HG03439 (cell line): ENCODE measurements around the gene MRPL39.

Experiments used
- ATAC-seq: cut with Tn5 transposase; IDR thresholded peaks from one replicate; pipeline ENCODE4 v1.9.1; 2021; ENCODE audit warnings: mild to moderate bottlenecking, moderate library complexity; ENCODE audit not compliant: unreplicated experiment

MRPL39 gene

GRCh38 chr21:25569711-25570110 is 37.6 kb downstream of the MRPL39 start:
- ATAC-seq = no peak

- no peak for ATAC-seq
These were observed 38.2 kb downstream of the MRPL39 start for GRCh38 chr21:25569084-25569483.

- no peak for ATAC-seq
These were observed 39.0 kb downstream of the MRPL39 start for GRCh38 chr21:25568246-25568645.

- no peak for ATAC-seq
These were observed 39.8 kb downstream of the MRPL39 start for GRCh38 chr21:25567472-25567871.

- ATAC-seq = no peak
These were observed 40.6 kb downstream of the MRPL39 start for GRCh38 chr21:25566645-25567044.

- no peak for ATAC-seq
These were observed 41.7 kb downstream of the MRPL39 start for GRCh38 chr21:25565272-25566211.

- no peak for ATAC-seq
These were observed 42.8 kb downstream of the MRPL39 start for GRCh38 chr21:25564349-25564948.

GRCh38 chr21:25563361-25564116 is 43.7 kb downstream of the MRPL39 start:
- no peak for ATAC-seq

- no peak for ATAC-seq
These were observed 44.6 kb downstream of the MRPL39 start for GRCh38 chr21:25562660-25563059.

- peak; percentile 41 for ATAC-seq
These were observed 45.3 kb downstream of the MRPL39 start for GRCh38 chr21:25561668-25562641.

GRCh38 chr21:25560891-25561290 is 46.4 kb downstream of the MRPL39 start:
- ATAC-seq = no peak

- ATAC-seq = no peak
These were observed 47.0 kb downstream of the MRPL39 start for GRCh38 chr21:25560271-25560685.

- no peak for ATAC-seq
These were observed 47.5 kb downstream of the MRPL39 start for GRCh38 chr21:25559746-25560145.

GRCh38 chr21:25558123-25558522 is 49.2 kb downstream of the MRPL39 start:
- no peak for ATAC-seq

- ATAC-seq = no peak
These were observed 50.1 kb downstream of the MRPL39 start for GRCh38 chr21:25557180-25557579.

- no peak for ATAC-seq
These were observed 51.2 kb downstream of the MRPL39 start for GRCh38 chr21:25556091-25556490.

GRCh38 chr21:25555492-25555891 is 51.8 kb downstream of the MRPL39 start:
- no peak for ATAC-seq

- ATAC-seq = no peak
These were observed 54.4 kb downstream of the MRPL39 start for GRCh38 chr21:25552856-25553255.

- ATAC-seq = no peak
These were observed 55.7 kb downstream of the MRPL39 start for GRCh38 chr21:25551569-25551968.

GRCh38 chr21:25550352-25551120 is 56.7 kb downstream of the MRPL39 start:
- ATAC-seq = no peak
